ENCODE results near the gene NHLRC2.

Gene NHLRC2

DNA sequence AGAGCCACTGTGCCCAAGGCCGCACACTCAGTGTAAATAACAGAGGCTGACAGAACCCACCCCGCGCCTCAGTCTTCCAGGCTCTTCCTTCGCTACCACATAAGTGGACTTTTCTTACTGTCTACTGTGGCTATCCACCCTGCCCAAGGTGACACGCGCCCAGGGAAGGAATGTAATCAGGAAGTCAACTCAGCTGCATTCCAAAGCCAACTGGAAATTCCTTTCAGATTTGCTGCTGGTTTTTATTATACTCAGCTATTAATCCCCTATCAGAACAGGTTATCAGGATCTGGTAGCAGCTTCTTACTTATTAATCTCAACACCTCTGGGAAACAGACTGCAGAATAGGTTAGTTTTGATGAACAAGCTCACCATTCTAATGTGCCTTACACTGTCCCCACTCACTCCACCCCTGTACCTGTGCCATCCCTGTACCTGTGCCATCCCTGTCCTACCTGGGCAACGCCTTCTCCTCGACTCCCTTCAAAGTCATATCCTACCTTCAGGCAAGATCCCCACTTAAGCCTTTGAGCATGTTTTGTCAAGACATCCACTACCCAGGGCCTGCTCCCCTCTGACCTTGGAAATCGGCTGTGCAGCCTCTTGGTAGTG, 90.7 kb downstream of the NHLRC2 start:
- H3K4me3 ChIP-seq (ENCODE audit: low read depth, low read length, poor library complexity, severe bottlenecking), result no peak overlapping the region
- TF ChIP-seq EZH2 (IDR thresholded peaks at IDR 0.05; ENCODE audit: borderline replicate concordance, low read length), result no peak
- TF ChIP-seq, protein P1, sequence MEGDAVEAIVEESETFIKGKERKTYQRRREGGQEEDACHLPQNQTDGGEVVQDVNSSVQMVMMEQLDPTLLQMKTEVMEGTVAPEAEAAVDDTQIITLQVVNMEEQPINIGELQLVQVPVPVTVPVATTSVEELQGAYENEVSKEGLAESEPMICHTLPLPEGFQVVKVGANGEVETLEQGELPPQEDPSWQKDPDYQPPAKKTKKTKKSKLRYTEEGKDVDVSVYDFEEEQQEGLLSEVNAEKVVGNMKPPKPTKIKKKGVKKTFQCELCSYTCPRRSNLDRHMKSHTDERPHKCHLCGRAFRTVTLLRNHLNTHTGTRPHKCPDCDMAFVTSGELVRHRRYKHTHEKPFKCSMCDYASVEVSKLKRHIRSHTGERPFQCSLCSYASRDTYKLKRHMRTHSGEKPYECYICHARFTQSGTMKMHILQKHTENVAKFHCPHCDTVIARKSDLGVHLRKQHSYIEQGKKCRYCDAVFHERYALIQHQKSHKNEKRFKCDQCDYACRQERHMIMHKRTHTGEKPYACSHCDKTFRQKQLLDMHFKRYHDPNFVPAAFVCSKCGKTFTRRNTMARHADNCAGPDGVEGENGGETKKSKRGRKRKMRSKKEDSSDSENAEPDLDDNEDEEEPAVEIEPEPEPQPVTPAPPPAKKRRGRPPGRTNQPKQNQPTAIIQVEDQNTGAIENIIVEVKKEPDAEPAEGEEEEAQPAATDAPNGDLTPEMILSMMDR (IDR thresholded peaks at IDR 0.05; ENCODE audit: low read length), result no peak
- no peaks in the 10 kb centered on the region for H3K9me2 ChIP-seq (ENCODE audit: low read depth, low read length)
- no peaks in the 10 kb centered on the region for H3K27me3 ChIP-seq (ENCODE audit: insufficient read depth, low read length)
- no peak overlapping the region for H3K27ac ChIP-seq (ENCODE audit: low read depth, low read length, poor library complexity, severe bottlenecking)
- no peak overlapping the region for H3K9ac ChIP-seq (ENCODE audit: low read length)
- no peaks in the 10 kb centered on the region for H3K36me3 ChIP-seq (ENCODE audit: insufficient read depth, low read length)
- no peaks in the 10 kb centered on the region for H3K79me2 ChIP-seq (ENCODE audit: insufficient read depth, low read length)
- no peaks in the 10 kb centered on the region for H4K20me1 ChIP-seq (ENCODE audit: insufficient read depth, low read length)
- no peak overlapping the region for H3K4me2 ChIP-seq (ENCODE audit: low read length)
- H3F3A ChIP-seq (ENCODE audit: insufficient read depth, low read length), result no peaks in the 10 kb centered on the region
- H2AFZ ChIP-seq (ENCODE audit: low read length), result no peak overlapping the region
- H3K4me1 ChIP-seq (ENCODE audit: insufficient read depth, low read length, severe bottlenecking), result no peaks in the 10 kb centered on the region
- no peaks in the 10 kb centered on the region for H3K9me3 ChIP-seq (ENCODE audit: low read length)

DNA sequence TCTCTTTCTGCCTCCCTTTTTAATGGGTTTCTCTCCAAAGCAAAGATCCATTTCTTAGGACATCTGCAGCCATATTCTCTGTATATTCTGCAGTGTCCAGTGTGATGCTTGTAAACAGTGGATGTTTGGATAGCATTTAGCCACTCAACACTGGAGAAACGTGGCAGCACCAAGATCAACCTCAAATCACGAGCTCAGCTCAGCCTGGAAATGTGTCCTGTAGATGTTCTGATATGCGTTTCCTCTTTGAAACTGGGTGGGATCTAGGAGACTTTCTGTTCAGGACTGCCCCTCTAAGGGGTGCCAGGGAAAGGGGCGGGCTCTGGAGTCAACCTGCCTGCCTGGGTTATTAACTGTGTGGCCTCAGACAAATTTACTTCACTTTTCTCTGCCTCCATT, 91.2 kb downstream of the NHLRC2 start:
- H3F3A ChIP-seq (ENCODE audit: insufficient read depth, low read length), result no peaks in the 10 kb centered on the region
- no peak overlapping the region for H3K4me3 ChIP-seq (ENCODE audit: low read depth, low read length, poor library complexity, severe bottlenecking)
- no peaks in the 10 kb centered on the region for H3K27me3 ChIP-seq (ENCODE audit: insufficient read depth, low read length)
- no peaks in the 10 kb centered on the region for H3K79me2 ChIP-seq (ENCODE audit: insufficient read depth, low read length)
- H3K27ac ChIP-seq (ENCODE audit: low read depth, low read length, poor library complexity, severe bottlenecking), result no peak overlapping the region
- H2AFZ ChIP-seq (ENCODE audit: low read length), result no peak overlapping the region
- no peaks in the 10 kb centered on the region for H4K20me1 ChIP-seq (ENCODE audit: insufficient read depth, low read length)
- H3K4me1 ChIP-seq (ENCODE audit: insufficient read depth, low read length, severe bottlenecking), result no peaks in the 10 kb centered on the region
- H3K9me3 ChIP-seq (ENCODE audit: low read length), result no peaks in the 10 kb centered on the region
- TF ChIP-seq EZH2 (IDR thresholded peaks at IDR 0.05; ENCODE audit: borderline replicate concordance, low read length), result no peak
- TF ChIP-seq, protein P1 (IDR thresholded peaks at IDR 0.05; ENCODE audit: low read length), result no peak
- H3K9ac ChIP-seq (ENCODE audit: low read length), result no peak overlapping the region
- no peaks in the 10 kb centered on the region for H3K36me3 ChIP-seq (ENCODE audit: insufficient read depth, low read length)
- no peaks in the 10 kb centered on the region for H3K9me2 ChIP-seq (ENCODE audit: low read depth, low read length)
- no peak overlapping the region for H3K4me2 ChIP-seq (ENCODE audit: low read length)

DNA sequence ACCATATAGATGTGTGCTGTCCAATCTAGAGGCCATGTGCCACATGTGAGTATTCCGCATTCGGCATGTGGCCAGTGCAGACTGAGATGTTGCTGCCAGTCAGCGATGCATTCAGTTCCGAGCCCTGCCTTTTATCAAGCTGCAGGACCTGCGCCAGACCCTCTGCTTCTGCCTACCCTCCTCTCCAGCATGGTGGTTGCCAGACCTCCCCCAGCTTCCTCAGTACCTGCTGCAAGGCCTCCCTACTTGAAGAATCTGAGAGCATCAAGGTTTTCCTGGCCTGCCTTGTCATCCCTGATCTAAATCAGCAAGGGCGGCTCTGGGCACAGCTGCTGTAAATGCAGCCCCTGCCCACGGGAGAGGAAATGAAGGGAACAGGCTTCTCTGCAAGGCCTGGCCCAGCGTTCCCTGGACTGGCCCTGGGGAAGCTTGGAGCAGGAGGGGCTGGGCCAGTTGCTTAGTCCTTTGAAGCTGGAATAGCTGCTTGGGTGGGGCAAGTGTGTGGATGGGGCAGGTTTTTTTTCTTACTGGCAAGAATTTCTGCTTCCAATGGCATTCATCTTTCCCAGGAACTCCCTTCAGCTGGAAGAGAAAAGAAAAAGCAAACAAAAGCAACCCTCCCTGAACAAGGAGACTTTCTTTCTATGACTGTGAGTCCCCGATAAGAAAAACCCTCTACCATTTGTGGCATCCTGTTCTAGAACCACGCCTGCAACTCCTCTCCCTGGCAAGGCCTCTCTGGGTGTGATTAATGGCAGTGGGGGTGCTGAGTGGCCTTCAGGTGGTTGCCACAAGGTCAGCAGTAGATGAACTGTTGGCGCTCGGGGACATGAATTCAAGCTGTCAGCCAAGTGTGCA, 93.0 kb downstream of the NHLRC2 start:
- no peaks in the 10 kb centered on the region for H4K20me1 ChIP-seq (ENCODE audit: insufficient read depth, low read length)
- no peak overlapping the region for H3K27ac ChIP-seq (ENCODE audit: low read depth, low read length, poor library complexity, severe bottlenecking)
- no peaks in the 10 kb centered on the region for H3K9me2 ChIP-seq (ENCODE audit: low read depth, low read length)
- H3K27me3 ChIP-seq (ENCODE audit: insufficient read depth, low read length), result no peaks in the 10 kb centered on the region
- no peaks in the 10 kb centered on the region for H3K9me3 ChIP-seq (ENCODE audit: low read length)
- TF ChIP-seq, protein P1 (IDR thresholded peaks at IDR 0.05; ENCODE audit: low read length), result no peak
- TF ChIP-seq EZH2 (IDR thresholded peaks at IDR 0.05; ENCODE audit: borderline replicate concordance, low read length), result no peak
- H3K36me3 ChIP-seq (ENCODE audit: insufficient read depth, low read length), result no peaks in the 10 kb centered on the region
- no peak overlapping the region for H2AFZ ChIP-seq (ENCODE audit: low read length)
- H3F3A ChIP-seq (ENCODE audit: insufficient read depth, low read length), result no peaks in the 10 kb centered on the region
- no peaks in the 10 kb centered on the region for H3K79me2 ChIP-seq (ENCODE audit: insufficient read depth, low read length)
- no peak overlapping the region for H3K4me2 ChIP-seq (ENCODE audit: low read length)
- no peak overlapping the region for H3K9ac ChIP-seq (ENCODE audit: low read length)
- no peak overlapping the region for H3K4me3 ChIP-seq (ENCODE audit: low read depth, low read length, poor library complexity, severe bottlenecking)
- H3K4me1 ChIP-seq (ENCODE audit: insufficient read depth, low read length, severe bottlenecking), result no peaks in the 10 kb centered on the region
